Bronchial epithelial cell (primary cell): ENCODE measurements around the gene SPESP1. TPM values are rescaled to one million over a fixed set of nuclear protein-coding genes. Genes with fewer than 3 reads are reported as not detected.

ENCODE experiments used
- DNase-seq: peaks from one replicate; pipeline ENCODE4 v3.0.0-alpha.2; 2010; ENCODE audit warnings: low read depth
- FAIRE-seq: peaks from 2 replicates; lab custom pipeline; 2011; peaks lifted over from hg19 to GRCh38; lab: Jason Lieb, UNC
- H3K27me3 ChIP-seq: 2 replicates; pipeline ENCODE4 v1.5.1; 2011; ENCODE audit warnings: low read length; ENCODE audit not compliant: control insufficient read depth, insufficient read depth
- H3K36me3 ChIP-seq: 2 replicates; pipeline ENCODE4 v1.5.1; 2011; ENCODE audit warnings: low read length; ENCODE audit not compliant: control insufficient read depth, insufficient read depth
- H3K4me3 ChIP-seq: 2 replicates; pipeline ENCODE4 v1.5.1; 2011; ENCODE audit warnings: mild to moderate bottlenecking, low read depth, low read length, control low read depth
- CTCF ChIP-seq: IDR thresholded peaks from 2 replicates; pipeline ENCODE4 v1.5.1; 2011; ENCODE audit warnings: mild to moderate bottlenecking, moderate library complexity, low read length, control low read depth, inconsistent platforms; ENCODE audit not compliant: insufficient read depth, severe bottlenecking
- total RNA-seq: library from RNA; depleted of rRNA; stranded (reverse); fragments of >200 nt; gene quantifications from 2 replicates; pipeline ENCODE4 v1.2.1, GENCODE V29; 2014

SPESP1 gene
- total RNA-seq, 1 donor from 2014 or later = 4.2 TPM

- DNase-seq (no peak), FAIRE-seq (no peak)
- Histone ChIP-seq H3K4me3 (no peak overlapping the region), H3K27me3 (no peaks in the 10 kb centered on the region), H3K36me3 (no peaks in the 10 kb centered on the region)
- TF ChIP-seq CTCF = no peak
These were observed 48.7 kb downstream of the SPESP1 start for GRCh38 chr15:68979006-68979405.

- H3K36me3 ChIP-seq = no peaks in the 10 kb centered on the region
- TF ChIP-seq CTCF = no peak
- H3K27me3 ChIP-seq = no peaks in the 10 kb centered on the region
- H3K4me3 ChIP-seq = no peak overlapping the region
- DNase-seq (no peak), FAIRE-seq (no peak)
These were observed 49.5 kb downstream of the SPESP1 start for GRCh38 chr15:68979816-68980215.

GRCh38 chr15:68980786-68981185, 50.5 kb downstream of the SPESP1 start:
- TF ChIP-seq CTCF = no peak
- FAIRE-seq (no peak), DNase-seq (no peak)
- H3K27me3 ChIP-seq = no peaks in the 10 kb centered on the region
- no peak overlapping the region for H3K4me3 ChIP-seq
- H3K36me3 ChIP-seq = no peaks in the 10 kb centered on the region

- H3K36me3 ChIP-seq = no peaks in the 10 kb centered on the region
- H3K27me3 ChIP-seq = no peaks in the 10 kb centered on the region
- DNase-seq (no peak), FAIRE-seq (no peak)
- no peak overlapping the region for H3K4me3 ChIP-seq
- no peak for TF ChIP-seq CTCF
These were observed 51.6 kb downstream of the SPESP1 start for GRCh38 chr15:68981941-68982340.

GRCh38 chr15:68982976-68983563, 52.7 kb downstream of the SPESP1 start:
- DNase-seq (no peak), FAIRE-seq (no peak)
- TF ChIP-seq CTCF = no peak
- H3K36me3 ChIP-seq = no peaks in the 10 kb centered on the region
- H3K27me3 ChIP-seq = no peaks in the 10 kb centered on the region
- H3K4me3 ChIP-seq = no peak overlapping the region

- Histone ChIP-seq H3K27me3 (no peaks in the 10 kb centered on the region), H3K4me3 (no peak overlapping the region), H3K36me3 (no peaks in the 10 kb centered on the region)
- no peak for TF ChIP-seq CTCF
- DNase-seq (no peak), FAIRE-seq (no peak)
These were observed 53.7 kb downstream of the SPESP1 start for GRCh38 chr15:68983961-68984481.
